GM21423 (cell line): ENCODE data around the gene CHST14.

ENCODE experiments used
- ATAC-seq: cut with Tn5 transposase; IDR thresholded peaks from one replicate; pipeline ENCODE4 v1.9.1; 2021; ENCODE audit warnings: mild to moderate bottlenecking, moderate library complexity; ENCODE audit not compliant: unreplicated experiment

The CHST14 gene

GRCh38 chr15:40470423-40471104 is at the start of gene CHST14:
TSS of gene CHST14 (plus strand) at chr15:40470984. CDS start at chr15:40471214, 230 bp downstream.
- peak; percentile 65 for ATAC-seq

- ATAC-seq, result peak; percentile 80
These were observed 49.3 kb upstream of the CHST14 start for GRCh38 chr15:40421246-40422157.

- no peak for ATAC-seq
These were observed 46.2 kb upstream of the CHST14 start for GRCh38 chr15:40424483-40425115.

GRCh38 chr15:40425681-40426080 is 45.1 kb upstream of the CHST14 start:
- ATAC-seq, result no peak

- no peak for ATAC-seq
These were observed 43.6 kb upstream of the CHST14 start for GRCh38 chr15:40427188-40427587.

GRCh38 chr15:40428185-40428584 is 42.6 kb upstream of the CHST14 start:
- ATAC-seq, result no peak

GRCh38 chr15:40429068-40429710 is 41.6 kb upstream of the CHST14 start:
- no peak for ATAC-seq

GRCh38 chr15:40430271-40430805 is 40.4 kb upstream of the CHST14 start:
- ATAC-seq, result no peak

- no peak for ATAC-seq
These were observed 35.6 kb upstream of the CHST14 start for GRCh38 chr15:40435023-40435709.

- no peak for ATAC-seq
These were observed 35.1 kb upstream of the CHST14 start for GRCh38 chr15:40435710-40436089.

GRCh38 chr15:40436116-40436891 is 34.5 kb upstream of the CHST14 start:
- ATAC-seq, result no peak

- no peak for ATAC-seq
These were observed 33.7 kb upstream of the CHST14 start for GRCh38 chr15:40436892-40437751.

GRCh38 chr15:40437752-40438687 is 32.8 kb upstream of the CHST14 start:
- no peak for ATAC-seq

GRCh38 chr15:40438712-40439111 is 32.1 kb upstream of the CHST14 start:
- ATAC-seq, result no peak

- no peak for ATAC-seq
These were observed 31.3 kb upstream of the CHST14 start for GRCh38 chr15:40439461-40439959.

GRCh38 chr15:40439960-40440742 is 30.6 kb upstream of the CHST14 start:
- no peak for ATAC-seq
